Loucy (cell line): ENCODE data around the gene CAMTA1.

Experiments used
- H2AFZ ChIP-seq: fragments of 200-600 bp; sonication (generic); 2 replicates; pipeline ENCODE4 v1.6.0; 2016; ENCODE audit warnings: antibody characterized with exemption, mild to moderate bottlenecking, low read length, moderate library complexity
- H3F3A ChIP-seq: fragments of 200-600 bp; 2 replicates; pipeline ENCODE4 v1.6.0; 2016; ENCODE audit warnings: antibody characterized with exemption, low read depth, mild to moderate bottlenecking
- H3K27me3 ChIP-seq: fragments of 200-600 bp; sonication (generic); 2 replicates; pipeline ENCODE4 v1.6.1; 2014; ENCODE audit warnings: low read length, mild to moderate bottlenecking; ENCODE audit not compliant: insufficient read depth, poor library complexity, severe bottlenecking
- H3K36me3 ChIP-seq: fragments of 200-600 bp; sonication (generic); 2 replicates; pipeline ENCODE4 v1.6.1; 2016; ENCODE audit warnings: low read length; ENCODE audit not compliant: insufficient read depth
- H3K4me1 ChIP-seq: fragments of 200-600 bp; sonication (generic); 2 replicates; pipeline ENCODE4 v1.5.1; 2014; ENCODE audit warnings: low read length, mild to moderate bottlenecking; ENCODE audit not compliant: insufficient read depth, poor library complexity, severe bottlenecking
- H3K4me2 ChIP-seq: fragments of 200-600 bp; sonication (generic); 2 replicates; pipeline ENCODE4 v1.6.0; 2014; ENCODE audit warnings: antibody characterized with exemption, low read length, low read depth, mild to moderate bottlenecking; ENCODE audit not compliant: poor library complexity, severe bottlenecking
- H3K4me3 ChIP-seq: fragments of 200-600 bp; sonication (generic); 2 replicates; pipeline ENCODE4 v1.5.1; 2014; ENCODE audit warnings: low read length, mild to moderate bottlenecking, mixed read lengths; ENCODE audit not compliant: poor library complexity, severe bottlenecking
- H3K79me2 ChIP-seq: fragments of 200-600 bp; sonication (generic); 2 replicates; pipeline ENCODE4 v1.6.1; 2014; ENCODE audit warnings: low read length; ENCODE audit not compliant: insufficient read depth
- H3K9ac ChIP-seq: fragments of 200-600 bp; sonication (generic); 2 replicates; pipeline ENCODE4 v1.6.0; 2014; ENCODE audit warnings: mild to moderate bottlenecking, low read depth, low read length, moderate library complexity; ENCODE audit not compliant: poor library complexity, severe bottlenecking
- H3K9me2 ChIP-seq: fragments of 200-600 bp; sonication (generic); replicated peaks from 2 replicates; pipeline ENCODE4 v1.6.1; 2016; ENCODE audit warnings: low read depth, low read length, mixed read lengths
- H3K9me3 ChIP-seq: fragments of 200-600 bp; sonication (generic); 2 replicates; pipeline ENCODE4 v1.6.1; 2014; ENCODE audit warnings: mild to moderate bottlenecking, antibody characterized with exemption, low read length, low read depth; ENCODE audit not compliant: insufficient read depth
- H4K20me1 ChIP-seq: fragments of 200-600 bp; sonication (generic); 2 replicates; pipeline ENCODE4 v1.6.0; 2014; ENCODE audit warnings: antibody characterized with exemption, low read length, mild to moderate bottlenecking; ENCODE audit not compliant: insufficient read depth, poor library complexity, severe bottlenecking
- CTCF ChIP-seq: fragments of 200-600 bp; sonication (generic); conservative IDR thresholded peaks from 2 replicates; pipeline ENCODE4 v1.5.1; 2014; ENCODE audit warnings: mild to moderate bottlenecking, antibody characterized with exemption, low read length
- EZH2phosphoT487 ChIP-seq: fragments of 200-600 bp; IDR thresholded peaks from 2 replicates; pipeline ENCODE4 v1.6.1; 2018; ENCODE audit warnings: antibody characterized with exemption, mild to moderate bottlenecking, moderate library complexity, borderline replicate concordance

The CAMTA1 gene

GRCh38 chr1:7046314-7046713 is 261.1 kb downstream of the CAMTA1 start:
- Histone ChIP-seq H3K4me1 (no peaks in the 10 kb centered on the region), H2AFZ (no peak overlapping the region), H3K4me3 (no peak overlapping the region), H4K20me1 (no peaks in the 10 kb centered on the region), H3K9me3 (no peaks in the 10 kb centered on the region), H3K9me2 (no peaks in the 10 kb centered on the region), H3K27me3 (no peaks in the 10 kb centered on the region), H3K9ac (no peak overlapping the region), H3K4me2 (no peak overlapping the region), H3K36me3 (no peaks in the 10 kb centered on the region), H3F3A (no peaks in the 10 kb centered on the region), H3K79me2 (no peaks in the 10 kb centered on the region)
- no peak for TF ChIP-seq CTCF
- no peak for TF ChIP-seq EZH2phosphoT487

GRCh38 chr1:7046891-7047290 is 261.6 kb downstream of the CAMTA1 start:
- Histone ChIP-seq H3K4me2 (no peak overlapping the region), H3K4me1 (no peaks in the 10 kb centered on the region), H3K9ac (no peak overlapping the region), H3K27me3 (no peaks in the 10 kb centered on the region), H4K20me1 (no peaks in the 10 kb centered on the region), H3K36me3 (no peaks in the 10 kb centered on the region), H2AFZ (no peak overlapping the region), H3F3A (no peaks in the 10 kb centered on the region), H3K9me3 (no peaks in the 10 kb centered on the region), H3K79me2 (no peaks in the 10 kb centered on the region), H3K9me2 (no peaks in the 10 kb centered on the region), H3K4me3 (no peak overlapping the region)
- TF ChIP-seq EZH2phosphoT487 (no peak), CTCF (no peak)

DNA sequence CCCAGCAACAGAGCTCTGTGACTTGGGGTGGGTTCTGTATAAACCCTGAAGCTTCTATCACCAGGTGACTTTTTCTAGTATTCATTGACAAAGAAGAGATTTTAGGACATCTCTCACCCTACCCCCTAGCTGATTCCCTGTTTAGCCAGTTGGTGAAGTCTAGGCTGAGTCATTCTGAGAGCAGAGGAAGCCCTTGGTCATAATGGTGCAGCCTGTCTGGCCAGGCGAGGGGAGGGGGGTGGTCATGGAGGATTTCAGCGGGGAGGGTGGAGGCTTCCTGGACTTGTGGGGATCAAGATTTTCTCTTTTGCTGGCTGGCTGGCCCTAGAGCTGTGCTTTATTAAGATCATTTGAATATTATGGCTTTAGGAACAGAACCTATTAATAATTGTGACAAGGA is 262.6 kb downstream of the CAMTA1 start:
- no peaks in the 10 kb centered on the region for H4K20me1 ChIP-seq
- no peaks in the 10 kb centered on the region for H3K9me3 ChIP-seq
- no peak overlapping the region for H3K4me2 ChIP-seq
- H3K36me3 ChIP-seq, result no peaks in the 10 kb centered on the region
- no peak overlapping the region for H3K9ac ChIP-seq
- TF ChIP-seq EZH2phosphoT487 (no peak), CTCF (no peak)
- H3K9me2 ChIP-seq, result no peaks in the 10 kb centered on the region
- no peaks in the 10 kb centered on the region for H3K27me3 ChIP-seq
- H3K4me1 ChIP-seq, result no peaks in the 10 kb centered on the region
- no peaks in the 10 kb centered on the region for H3K79me2 ChIP-seq
- no peak overlapping the region for H3K4me3 ChIP-seq
- H3F3A ChIP-seq, result no peaks in the 10 kb centered on the region
- no peak overlapping the region for H2AFZ ChIP-seq
